A549 (cell line): ENCODE measurements around the gene GDF2. TPM values are rescaled to one million over a fixed set of nuclear protein-coding genes. Genes with fewer than 3 reads are reported as not detected.

Experiments
- ATAC-seq, 2 experiments: fragments of 200-7000 bp in 1 of 2; fragments of >200 bp in 1 of 2; cut with Nextera tagmentation in 1 of 2; cut with Tn5 transposase in 1 of 2; 3 replicates each; pipeline versions ENCODE4 v1.8.0 to v1.9.1; 2018 to 2020; ENCODE audit warnings: mild to moderate bottlenecking in 1 of 2, moderate library complexity in 1 of 2
- CTCF ChIA-PET: fragments of 300-600 bp; sonication (Branson Sonifier 250); formaldehyde crosslinking; extraction: SDS; loops from one replicate; lab custom pipeline; 2021; ENCODE audit warnings: antibody characterized with exemption, inconsistent platforms; lab: Yijun Ruan, JAX
- POLR2A ChIA-PET: fragments of 350-600 bp; formaldehyde crosslinking; extraction: SDS; loops from one replicate; lab custom pipeline; 2021; ENCODE audit warnings: antibody characterized with exemption, inconsistent platforms; lab: Yijun Ruan, JAX
- DNase-seq, 2 experiments: peaks; one replicate each; pipeline versions ENCODE4 v3.0.0 to v3.0.0-alpha.2; 2011 to 2016; ENCODE audit warnings: low read depth in 1 of 2, low spot score in 1 of 2
- FAIRE-seq: peaks from 2 replicates; lab custom pipeline; 2011; peaks lifted over from hg19 to GRCh38; lab: Jason Lieb, UNC
- H3K27ac ChIP-seq, 2 experiments: fragments of >200 bp; sonication (Bioruptor Twin); formaldehyde crosslinking; 3 replicates each; pipeline ENCODE4 v1.5.1; 2016 to 2017
- H3K4me1 ChIP-seq: fragments of >200 bp; sonication (Bioruptor Twin); formaldehyde crosslinking; 3 replicates; pipeline ENCODE4 v1.6.1; 2016
- H3K4me2 ChIP-seq: fragments of >200 bp; sonication (Bioruptor Twin); formaldehyde crosslinking; 3 replicates; pipeline ENCODE4 v1.6.1; 2016
- H3K4me3 ChIP-seq: fragments of >200 bp; sonication (Bioruptor Twin); formaldehyde crosslinking; 3 replicates; pipeline ENCODE4 v1.5.1; 2016
- H3K9me3 ChIP-seq: fragments of >200 bp; sonication (Bioruptor Twin); formaldehyde crosslinking; 3 replicates; pipeline ENCODE4 v1.6.1; 2016
- ATOH8 ChIP-seq: fragments of 250-450 bp; sonication (Bioruptor Pico); IDR thresholded peaks from 2 replicates; pipeline ENCODE4 v1.5.0; 2020; ENCODE audit warnings: low read depth, mild to moderate bottlenecking, moderate library complexity
- BHLHE40 ChIP-seq: IDR thresholded peaks from 2 replicates; pipeline ENCODE4 v1.6.1; 2012; ENCODE audit warnings: low read depth, low read length, inconsistent platforms
- CHD4 ChIP-seq: fragments of 200-600 bp; sonication (generic); IDR thresholded peaks from 2 replicates; pipeline ENCODE4 v1.6.1; 2016; ENCODE audit warnings: antibody characterized with exemption, mild to moderate bottlenecking, borderline replicate concordance
- CTCF ChIP-seq: fragments of >200 bp; sonication (Bioruptor Twin); formaldehyde crosslinking; IDR thresholded peaks from 3 replicates; pipeline ENCODE4 v1.5.1; 2016
- EHF ChIP-seq: fragments of 250-450 bp; sonication (Bioruptor Pico); IDR thresholded peaks from 2 replicates; pipeline ENCODE4 v1.5.0; 2020; ENCODE audit warnings: mild to moderate bottlenecking
- ELK1 ChIP-seq: fragments of 150-350 bp; IDR thresholded peaks from 2 replicates; pipeline ENCODE4 v1.6.1; 2014; ENCODE audit warnings: low read depth, mild to moderate bottlenecking, low read length
- EP300 ChIP-seq, 2 experiments: fragments of >200 bp; sonication (Bioruptor Twin); formaldehyde crosslinking; IDR thresholded peaks; 2 replicates in 1 of 2; 3 replicates in 1 of 2; pipeline ENCODE4 v1.6.1; 2016 to 2017
- GATA3 ChIP-seq: IDR thresholded peaks from 2 replicates; pipeline ENCODE4 v1.6.1; 2012; ENCODE audit warnings: borderline replicate concordance
- HDAC2 ChIP-seq: fragments of 200-600 bp; sonication (generic); IDR thresholded peaks from 2 replicates; pipeline ENCODE4 v1.6.1; 2016
- HES2 ChIP-seq: fragments of >200 bp; sonication (Bioruptor Twin); formaldehyde crosslinking; IDR thresholded peaks from 2 replicates; pipeline ENCODE4 v1.6.1; 2016
- HEYL ChIP-seq: fragments of 250-450 bp; sonication (Bioruptor Pico); IDR thresholded peaks from 2 replicates; pipeline ENCODE4 v1.8.0; 2021; ENCODE audit warnings: mild to moderate bottlenecking, moderate library complexity
- KDM1A ChIP-seq: fragments of 200-600 bp; sonication (generic); IDR thresholded peaks from 2 replicates; pipeline ENCODE4 v1.6.1; 2016; ENCODE audit warnings: low read depth, mild to moderate bottlenecking
- KDM5A ChIP-seq: fragments of 200-600 bp; sonication (generic); IDR thresholded peaks from 2 replicates; pipeline ENCODE4 v1.6.1; 2016; ENCODE audit warnings: antibody characterized with exemption, mild to moderate bottlenecking
- NPAS2 ChIP-seq: fragments of 250-450 bp; sonication (Bioruptor Pico); IDR thresholded peaks from 2 replicates; pipeline ENCODE4 v1.8.0; 2022; ENCODE audit warnings: mild to moderate bottlenecking, moderate library complexity, borderline replicate concordance
- PHF8 ChIP-seq: fragments of 200-600 bp; sonication (generic); IDR thresholded peaks from 2 replicates; pipeline ENCODE4 v1.6.1; 2016; ENCODE audit warnings: low read depth, mild to moderate bottlenecking, antibody characterized with exemption, moderate library complexity, borderline replicate concordance
- RAD21 ChIP-seq, 2 experiments: fragments of >200 bp in 1 of 2; sonication (Bioruptor Twin) in 1 of 2; formaldehyde crosslinking in 1 of 2; IDR thresholded peaks in 1 of 2; conservative IDR thresholded peaks in 1 of 2; 2 replicates in 1 of 2; 3 replicates in 1 of 2; pipeline ENCODE4 v1.6.1; 2012 to 2018; ENCODE audit warnings: inconsistent platforms in 1 of 2
- RARB ChIP-seq: fragments of 250-450 bp; sonication (Bioruptor Pico); IDR thresholded peaks from 2 replicates; pipeline ENCODE4 v1.8.0; 2021; ENCODE audit warnings: mild to moderate bottlenecking, moderate library complexity
- REST ChIP-seq: fragments of 200-600 bp; sonication (generic); IDR thresholded peaks from 2 replicates; pipeline ENCODE4 v1.6.1; 2016; ENCODE audit warnings: antibody characterized with exemption, mild to moderate bottlenecking, moderate library complexity
- SMC3 ChIP-seq: fragments of >200 bp; sonication (Bioruptor Twin); formaldehyde crosslinking; IDR thresholded peaks from 3 replicates; pipeline ENCODE4 v1.6.1; 2018; ENCODE audit warnings: inconsistent platforms
- TFCP2L1 ChIP-seq: fragments of 250-450 bp; sonication (Bioruptor Pico); IDR thresholded peaks from 2 replicates; pipeline ENCODE4 v1.5.0; 2021; ENCODE audit warnings: mild to moderate bottlenecking
- TP53 ChIP-seq: fragments of 250-450 bp; sonication (Bioruptor Pico); IDR thresholded peaks from 2 replicates; pipeline ENCODE4 v1.5.0; 2021; ENCODE audit warnings: mild to moderate bottlenecking, moderate library complexity
- ZNF302 ChIP-seq: fragments of 250-450 bp; sonication (Bioruptor Pico); IDR thresholded peaks from 2 replicates; pipeline ENCODE4 v1.9.0; 2021; ENCODE audit warnings: inconsistent platforms, mild to moderate bottlenecking, moderate library complexity
- WGBS: methylation state at CpG from one replicate; pipeline ENCODE4 v1.1.6; 2017; ENCODE audit errors: missing lambda C conversion rate; 5-methylcytosine and 5-hydroxymethylcytosine counted together
- polyA plus RNA-seq, 4 experiments: library from polyadenylated mRNA; depleted of rRNA in 3 of 4; stranded (reverse); fragments of >200 nt; fragmentation: RNase III in 1 of 4; extraction: RNeasy Plus Mini Kit Qiagen cat#74134 plus additional on column Dnase treatment in 1 of 4; gene quantifications; 2 replicates in 3 of 4; 3 replicates in 1 of 4; pipeline ENCODE4 v1.2.3, GENCODE V29; 2011 to 2017

Gene GDF2
- polyA plus RNA-seq, 2 of the 4 experiments (the other 2 are of a cell fraction): not detected

- Histone ChIP-seq H3K4me3 (no peak overlapping the region), H3K4me1 (no peaks in the 10 kb centered on the region)
- POLR2A ChIA-PET: no interaction called here
- no peak for DNase-seq
- CTCF ChIA-PET: interaction anchor here (0.7 to 4.1 kb wide), 20 partner anchors 9 to 315 kb away, joined by 3 to 24 read pairs (median 4); partner anchors contain the start of genes GDF2 and RBP3
- TF ChIP-seq SMC3: no peak
- TF ChIP-seq HES2: no peak
- TF ChIP-seq BHLHE40: no peak
- TF ChIP-seq CHD4: no peak
- TF ChIP-seq EHF: no peak
- TF ChIP-seq EP300 (IDR thresholded peaks at IDR 0.05): no peak
- no peak for TF ChIP-seq ELK1
- TF ChIP-seq TP53 (CRISPR knock-in tag): no peak
- TF ChIP-seq ATOH8 (CRISPR knock-in tag): no peak
- no peak for TF ChIP-seq RARB (CRISPR knock-in tag)
- TF ChIP-seq GATA3: no peak
- no peak for TF ChIP-seq HEYL (CRISPR knock-in tag)
- TF ChIP-seq RAD21 (conservative IDR thresholded peaks at IDR 0.05 in 1 of 2, IDR thresholded peaks at IDR 0.05 in 1 of 2): no peak
- no peak for TF ChIP-seq NPAS2 (CRISPR knock-in tag)
- no peak for TF ChIP-seq KDM5A
- no peak for TF ChIP-seq PHF8
- no peak for TF ChIP-seq KDM1A
- TF ChIP-seq ZNF302 (CRISPR knock-in tag): no peak
- TF ChIP-seq, all 56 proteins: peak for 0
- Histone ChIP-seq H3K9me3 (no peaks in the 10 kb centered on the region), H3K27ac (no peak overlapping the region), H3K4me2 (no peak overlapping the region)
- WGBS: 61% methylated on average over 12 of the region's 15 CpGs
- FAIRE-seq (no peak), ATAC-seq (peak; percentile 28 to 55; a peak in 4 of 6 replicates)
These were observed 17.7 kb downstream of the GDF2 start for GRCh38 chr10:47339759-47340607.

- WGBS: 50% methylated on average over 5 of the region's 5 CpGs
- H3K4me3 ChIP-seq: no peak overlapping the region
- ATAC-seq: peak; percentile 77 to 88
- peak; percentile 67 to 87 for DNase-seq
- CTCF ChIA-PET: interaction anchor here (0.6 to 2.6 kb wide), 25 partner anchors 9 to 322 kb away, joined by 3 to 24 read pairs (median 4); partner anchors contain the start of genes GDF2 and RBP3
- H3K9me3 ChIP-seq: no peaks in the 10 kb centered on the region
- no peak overlapping the region for H3K4me2 ChIP-seq
- peak; percentile 67 for TF ChIP-seq SMC3
- TF ChIP-seq TFCP2L1: no peak
- TF ChIP-seq RAD21 (conservative IDR thresholded peaks at IDR 0.05 in 1 of 2, IDR thresholded peaks at IDR 0.05 in 1 of 2): peak; percentile 66 to 79
- no peak for TF ChIP-seq REST
- TF ChIP-seq CTCF: peak; percentile 87
- TF ChIP-seq HDAC2: no peak
- H3K27ac ChIP-seq: no peak overlapping the region
- POLR2A ChIA-PET: no interaction called here
- no peak for FAIRE-seq
- H3K4me1 ChIP-seq: no peaks in the 10 kb centered on the region
These were observed 18.4 kb downstream of the GDF2 start for GRCh38 chr10:47340608-47341170.
